Measurements from ENCODE around the gene MRC2. TPM values are rescaled to one million over a fixed set of nuclear protein-coding genes. Genes with fewer than 3 reads are reported as not detected.
A peak's percentile ranks its signal among the peaks of the same experiment; 100 is the strongest.
"Not testable (repeated sequence)": the region's sequence is repeated elsewhere in the genome, so short reads cannot be mapped to it uniquely, and the experiment has no call there.

The MRC2 gene
- total RNA-seq, 1 experiment from 2014 or later = 12.3 TPM

GRCh38 chr17:62690168-62690897 is 62.9 kb downstream of the MRC2 start:
- no TSS peak for BruUV-seq (replicated peaks)
- ChIA-PET CTCF (interaction anchor here (0.6 to 2.8 kb wide), 3 partner anchors 10 to 540 kb away, joined by 3 to 9 read pairs (median 3); no protein-coding TSS in a partner anchor), POLR2A (interaction anchor here (0.7 kb wide), 2 partner anchors 273 to 278 kb away, joined by 3 read pairs; no protein-coding TSS in a partner anchor)
- Mint-ChIP-seq H3K36me3 (ENCODE audit: insufficient read depth, unreplicated experiment) (no peaks in the 10 kb centered on the region), H3K27me3 (ENCODE audit: insufficient read depth, unreplicated experiment) (no peaks in the 10 kb centered on the region), H3K27ac (ENCODE audit: low read depth, unreplicated experiment) (no peak overlapping the region), H3K4me1 (ENCODE audit: insufficient read depth, unreplicated experiment) (no peaks in the 10 kb centered on the region), H3K4me3 (ENCODE audit: unreplicated experiment) (no peak overlapping the region), H3K9me3 (ENCODE audit: unreplicated experiment) (no peaks in the 10 kb centered on the region)
- TF ChIP-seq CTCF (IDR thresholded peaks at IDR 0.05; ENCODE audit: unreplicated experiment) = no peak
- no peak for DNase-seq (ENCODE audit: unreplicated experiment)
- intact Hi-C loops (cut with micrococcal nuclease) = no loop called here

- DNase-seq (ENCODE audit: unreplicated experiment); H3K27me3 Mint-ChIP-seq (ENCODE audit: insufficient read depth, unreplicated experiment); intact Hi-C loops (cut with micrococcal nuclease); POLR2A ChIA-PET; H3K36me3 Mint-ChIP-seq (ENCODE audit: insufficient read depth, unreplicated experiment); H3K9me3 Mint-ChIP-seq (ENCODE audit: unreplicated experiment); H3K4me1 Mint-ChIP-seq (ENCODE audit: insufficient read depth, unreplicated experiment); BruUV-seq (replicated peaks); H3K27ac Mint-ChIP-seq (ENCODE audit: low read depth, unreplicated experiment); H3K4me3 Mint-ChIP-seq (ENCODE audit: unreplicated experiment): not testable (repeated sequence)
- CTCF ChIA-PET = interaction anchor here (0.7 to 2.8 kb wide), 3 partner anchors 9 to 26 kb away, joined by 3 to 9 read pairs (median 3); no protein-coding TSS in a partner anchor
Measured at GRCh38 chr17:62691589-62691915, 64.1 kb downstream of the MRC2 start.

GRCh38 chr17:62692159-62692651 is 64.7 kb downstream of the MRC2 start:
- H3K4me3 Mint-ChIP-seq (ENCODE audit: unreplicated experiment) = no peak overlapping the region
- H3K9me3 Mint-ChIP-seq (ENCODE audit: unreplicated experiment) = no peaks in the 10 kb centered on the region
- H3K4me1 Mint-ChIP-seq (ENCODE audit: insufficient read depth, unreplicated experiment) = no peaks in the 10 kb centered on the region
- DNase-seq (ENCODE audit: unreplicated experiment) = no peak
- H3K27ac Mint-ChIP-seq (ENCODE audit: low read depth, unreplicated experiment) = no peak overlapping the region
- CTCF ChIA-PET = interaction anchor here (2.8 kb wide), 1 partner anchor 20 kb away, joined by 9 read pairs; no protein-coding TSS in a partner anchor
- TF ChIP-seq CTCF (IDR thresholded peaks at IDR 0.05; ENCODE audit: unreplicated experiment) = no peak
- no TSS peak for BruUV-seq (replicated peaks)
- no peaks in the 10 kb centered on the region for H3K27me3 Mint-ChIP-seq (ENCODE audit: insufficient read depth, unreplicated experiment)
- intact Hi-C loops (cut with micrococcal nuclease) = no loop called here
- POLR2A ChIA-PET = no interaction called here
- no peaks in the 10 kb centered on the region for H3K36me3 Mint-ChIP-seq (ENCODE audit: insufficient read depth, unreplicated experiment)

- ChIA-PET CTCF (interaction anchor here (0.7 to 2.8 kb wide), 3 partner anchors 10 to 53 kb away, joined by 3 to 9 read pairs (median 5); no protein-coding TSS in a partner anchor), POLR2A (interaction anchor here (0.5 kb wide), 1 partner anchor 647 kb away, joined by 3 read pairs; no protein-coding TSS in a partner anchor)
- no peak for DNase-seq (ENCODE audit: unreplicated experiment)
- H3K4me1 Mint-ChIP-seq (ENCODE audit: insufficient read depth, unreplicated experiment) = no peaks in the 10 kb centered on the region
- no peaks in the 10 kb centered on the region for H3K9me3 Mint-ChIP-seq (ENCODE audit: unreplicated experiment)
- no peak overlapping the region for H3K4me3 Mint-ChIP-seq (ENCODE audit: unreplicated experiment)
- intact Hi-C loops (cut with micrococcal nuclease) = no loop called here
- no TSS peak for BruUV-seq (replicated peaks)
- peak; percentile 17 for TF ChIP-seq CTCF (IDR thresholded peaks at IDR 0.05; ENCODE audit: unreplicated experiment)
- no peaks in the 10 kb centered on the region for H3K27me3 Mint-ChIP-seq (ENCODE audit: insufficient read depth, unreplicated experiment)
- H3K36me3 Mint-ChIP-seq (ENCODE audit: insufficient read depth, unreplicated experiment) = no peaks in the 10 kb centered on the region
- H3K27ac Mint-ChIP-seq (ENCODE audit: low read depth, unreplicated experiment) = no peak overlapping the region
Measured at GRCh38 chr17:62692721-62693431, 65.4 kb downstream of the MRC2 start.

All from MCF 10A (cell line).